ENCODE results near the gene AIF1L.
"Not testable (repeated sequence)": the region's sequence is repeated elsewhere in the genome, so short reads cannot be mapped to it uniquely, and the experiment has no call there.

Gene AIF1L

DNA sequence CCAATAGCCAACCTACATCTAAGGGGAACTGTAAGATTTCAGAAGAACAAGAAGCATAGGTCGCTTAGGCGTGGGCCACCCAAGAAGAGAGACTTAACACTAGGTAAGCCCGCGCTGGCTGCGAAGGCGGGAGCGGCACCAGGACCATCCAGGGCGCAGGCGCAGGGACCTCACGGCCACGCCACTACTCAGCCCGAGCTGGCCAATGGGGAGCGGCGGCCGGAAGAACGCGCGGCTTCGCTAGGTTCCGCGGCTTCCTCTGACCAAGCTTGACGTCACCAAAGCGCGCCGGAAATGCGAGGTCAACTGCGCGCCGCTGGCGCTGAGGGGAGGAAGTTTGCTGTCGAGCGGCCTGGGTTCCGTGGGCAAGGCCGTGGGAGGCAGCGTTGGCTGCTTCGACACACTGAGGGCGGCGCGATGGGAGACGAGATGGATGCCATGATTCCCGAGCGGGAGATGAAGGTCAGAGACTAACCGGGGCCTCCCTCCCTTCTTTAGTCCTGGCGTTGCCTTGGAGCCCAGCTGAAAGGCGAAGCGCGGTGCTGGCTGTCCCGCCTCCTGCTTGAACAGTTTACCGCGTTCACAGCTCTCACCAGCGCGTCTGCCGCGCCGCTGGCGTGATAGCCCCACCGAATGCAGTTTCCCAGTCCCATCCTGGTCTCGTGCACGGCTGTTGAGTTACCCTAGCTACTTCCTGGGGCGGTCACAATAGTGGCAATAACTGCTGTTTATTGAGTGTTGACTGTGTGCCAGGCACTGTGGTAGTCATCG is 29.1 kb downstream of the AIF1L start, which contains the start of gene NUP214:
Gene NUP214 (plus strand): TSS at position 299 of the 771 bp plus-strand sequence. CDS start 119 bp downstream, at position 418.
- peak; percentile 99 for DNase-seq

DNA sequence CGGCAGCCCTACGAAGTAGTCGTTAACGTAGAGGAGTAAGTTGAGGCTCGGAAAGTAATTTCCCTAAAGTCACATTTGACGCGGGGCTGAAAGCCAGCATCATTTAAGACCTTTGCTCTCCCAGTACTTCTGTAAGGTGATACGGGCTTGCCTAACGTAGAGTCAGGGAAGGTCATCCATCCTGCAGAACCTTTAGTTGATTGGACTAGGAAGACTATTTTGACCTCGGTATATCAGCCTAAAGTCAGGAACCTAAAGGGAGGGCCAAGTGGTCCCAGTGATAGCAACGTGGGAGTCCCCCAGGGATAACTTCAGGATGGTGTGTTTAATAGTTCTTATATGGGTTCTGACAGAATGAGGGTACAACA is 29.7 kb downstream of the AIF1L start:
- no peak for DNase-seq

DNA sequence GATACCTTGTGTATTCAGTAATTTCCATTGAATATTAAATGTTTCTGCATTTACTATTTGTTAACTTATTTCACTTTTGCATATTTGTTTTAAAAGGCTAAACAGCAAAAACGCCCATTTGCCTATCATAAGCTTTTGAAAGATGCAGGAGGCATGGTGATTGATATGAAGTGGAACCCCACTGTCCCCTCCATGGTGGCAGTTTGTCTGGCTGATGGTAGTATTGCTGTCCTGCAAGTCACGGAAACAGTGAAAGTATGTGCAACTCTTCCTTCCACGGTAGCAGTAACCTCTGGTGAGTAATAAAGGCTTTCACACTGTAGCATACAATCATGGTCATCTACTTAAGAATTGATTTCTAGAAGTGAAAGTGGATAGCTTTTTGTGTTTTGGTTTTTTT is 32.9 kb downstream of the AIF1L start:
- no peak for DNase-seq

DNA sequence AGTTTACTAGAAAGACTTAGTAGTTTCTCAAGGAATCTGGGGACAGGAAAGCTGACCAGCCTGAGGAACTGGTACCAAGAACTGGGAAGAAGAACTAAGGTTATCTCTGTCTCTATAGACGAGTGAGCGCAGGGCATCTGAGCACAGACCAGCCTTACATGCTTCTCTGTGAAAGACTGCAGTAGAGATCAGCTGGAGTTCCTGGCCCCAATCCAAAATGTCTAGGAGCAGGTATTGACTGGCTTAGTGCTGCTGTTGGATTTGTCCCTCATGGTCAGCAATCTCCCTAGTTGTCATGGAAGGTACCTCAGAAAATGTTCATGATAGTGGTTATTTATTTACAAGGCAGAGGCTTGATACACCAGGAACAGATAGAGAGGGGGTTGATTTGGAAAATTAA is 42.3 kb downstream of the AIF1L start:
- DNase-seq, result no peak

DNA sequence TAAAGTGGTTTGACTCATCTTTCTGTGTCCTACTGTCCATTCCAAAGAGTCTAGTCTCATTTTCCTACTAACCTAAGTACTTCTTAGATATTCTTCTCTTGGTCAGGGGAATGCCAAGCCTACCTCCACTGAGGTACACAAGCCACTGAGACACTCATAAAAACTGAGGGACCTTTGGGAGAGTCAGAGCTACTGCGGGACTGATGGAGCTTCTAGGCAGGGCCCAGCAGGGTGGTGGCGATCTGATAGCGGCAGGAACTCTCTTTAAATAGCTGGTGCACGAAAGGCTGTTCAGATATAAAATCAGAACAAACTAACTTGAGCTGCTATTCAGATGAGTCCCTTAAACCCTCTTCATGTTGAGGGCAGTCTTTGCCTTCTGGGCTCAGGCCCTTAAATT is 43.8 kb downstream of the AIF1L start:
- no peak for DNase-seq

DNA sequence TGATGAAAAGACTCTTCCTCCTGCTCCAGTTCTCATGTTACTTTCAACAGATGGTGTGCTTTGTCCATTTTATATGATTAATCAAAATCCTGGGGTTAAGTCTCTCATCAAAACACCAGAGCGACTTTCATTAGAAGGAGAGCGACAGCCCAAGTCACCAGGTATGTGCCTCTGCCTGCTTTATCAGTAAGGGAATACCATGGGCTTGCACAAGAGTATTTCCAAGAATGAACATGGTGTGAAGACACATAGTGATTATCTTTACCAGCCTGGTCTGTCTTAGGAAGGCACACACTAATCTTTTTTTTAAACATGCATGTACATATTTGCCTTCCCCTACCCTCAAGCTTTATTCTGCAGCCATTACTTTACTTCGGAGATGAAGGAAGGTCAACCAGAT is 44.2 kb downstream of the AIF1L start:
- DNase-seq, result no peak

DNA sequence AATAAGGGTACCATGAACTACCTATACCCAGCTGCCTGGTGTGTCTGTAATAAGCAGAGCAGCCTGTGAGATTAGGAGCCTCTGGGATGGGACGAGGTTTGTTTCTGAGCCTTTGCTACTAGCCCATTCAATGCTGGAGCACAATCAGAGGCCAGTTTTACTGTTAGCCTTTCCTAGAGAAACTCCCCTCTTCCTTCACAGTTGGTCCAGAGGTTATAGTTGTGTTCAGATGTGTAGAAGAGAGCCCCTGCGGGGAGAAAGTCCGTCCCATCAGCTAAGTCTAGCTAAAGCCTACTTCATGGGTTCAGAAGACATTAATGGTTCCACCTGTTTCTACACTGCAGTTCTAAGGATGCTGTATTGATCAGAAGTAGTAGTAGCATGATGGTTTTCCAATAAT is 45.8 kb downstream of the AIF1L start:
- no peak for DNase-seq

DNA sequence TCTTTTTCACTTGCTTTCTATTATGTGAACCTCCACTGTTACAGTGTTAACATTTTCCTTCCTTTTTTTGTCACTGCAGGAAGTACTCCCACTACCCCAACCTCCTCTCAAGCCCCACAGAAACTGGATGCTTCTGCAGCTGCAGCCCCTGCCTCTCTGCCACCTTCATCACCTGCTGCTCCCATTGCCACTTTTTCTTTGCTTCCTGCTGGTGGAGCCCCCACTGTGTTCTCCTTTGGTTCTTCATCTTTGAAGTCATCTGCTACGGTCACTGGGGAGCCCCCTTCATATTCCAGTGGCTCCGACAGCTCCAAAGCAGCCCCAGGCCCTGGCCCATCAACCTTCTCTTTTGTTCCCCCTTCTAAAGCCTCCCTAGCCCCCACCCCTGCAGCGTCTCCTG is 47.9 kb downstream of the AIF1L start:
- DNase-seq, result no peak

DNA sequence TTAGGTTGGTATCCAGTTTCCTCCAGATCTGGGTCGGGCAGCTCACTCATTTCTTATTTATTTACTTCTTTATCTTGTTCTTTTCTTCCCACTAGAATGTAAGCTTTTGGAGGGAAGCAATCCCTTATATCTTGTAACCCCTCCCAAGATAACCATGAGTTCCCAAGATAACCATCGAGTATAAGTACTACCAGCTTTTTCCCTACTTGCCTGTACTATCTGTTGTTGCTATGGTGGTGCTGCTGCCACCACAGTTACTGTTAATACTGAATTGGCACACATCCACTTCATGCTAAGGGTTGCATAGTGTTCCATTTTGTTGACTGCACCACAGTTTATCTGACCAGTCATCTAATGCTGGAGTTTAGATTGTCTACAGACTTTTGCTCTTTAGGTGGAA is 48.9 kb downstream of the AIF1L start:
- no peak for DNase-seq

DNA sequence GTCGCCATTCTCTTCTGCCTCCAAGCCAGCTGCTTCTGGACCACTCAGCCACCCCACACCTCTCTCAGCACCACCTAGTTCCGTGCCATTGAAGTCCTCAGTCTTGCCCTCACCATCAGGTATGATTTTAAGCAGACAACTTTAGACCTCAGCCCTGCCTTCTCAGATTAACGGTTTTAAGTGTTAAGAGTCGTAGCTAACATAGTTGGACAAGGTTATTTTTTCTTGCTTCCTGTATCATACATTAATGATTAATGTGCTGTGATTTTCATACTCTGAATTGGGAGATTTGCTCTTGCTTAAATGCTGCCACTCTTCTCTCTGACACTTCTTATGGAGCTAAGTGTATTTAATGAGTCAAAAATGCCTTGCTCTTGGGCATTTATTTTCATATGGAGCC is 49.9 kb downstream of the AIF1L start:
- no peak for DNase-seq

DNA sequence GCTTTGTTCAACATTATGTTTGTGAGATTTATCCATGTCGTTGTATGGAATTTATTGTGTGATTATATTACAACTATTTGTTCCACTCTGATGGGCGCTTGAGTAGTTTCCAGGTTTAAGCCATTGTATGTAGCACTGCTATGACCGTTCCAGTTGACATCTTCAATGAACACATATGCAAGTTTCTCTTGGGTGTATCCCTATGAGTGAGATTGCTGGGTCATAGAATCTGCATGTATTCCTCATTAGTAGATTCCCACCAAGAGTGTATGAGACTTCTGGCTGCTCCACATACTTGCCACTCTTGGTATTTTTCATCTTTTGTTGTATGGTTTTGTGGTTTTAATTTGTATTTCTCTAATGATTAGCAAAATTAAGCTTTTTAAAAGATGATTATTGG is 51.9 kb downstream of the AIF1L start:
- DNase-seq, result no peak

DNA sequence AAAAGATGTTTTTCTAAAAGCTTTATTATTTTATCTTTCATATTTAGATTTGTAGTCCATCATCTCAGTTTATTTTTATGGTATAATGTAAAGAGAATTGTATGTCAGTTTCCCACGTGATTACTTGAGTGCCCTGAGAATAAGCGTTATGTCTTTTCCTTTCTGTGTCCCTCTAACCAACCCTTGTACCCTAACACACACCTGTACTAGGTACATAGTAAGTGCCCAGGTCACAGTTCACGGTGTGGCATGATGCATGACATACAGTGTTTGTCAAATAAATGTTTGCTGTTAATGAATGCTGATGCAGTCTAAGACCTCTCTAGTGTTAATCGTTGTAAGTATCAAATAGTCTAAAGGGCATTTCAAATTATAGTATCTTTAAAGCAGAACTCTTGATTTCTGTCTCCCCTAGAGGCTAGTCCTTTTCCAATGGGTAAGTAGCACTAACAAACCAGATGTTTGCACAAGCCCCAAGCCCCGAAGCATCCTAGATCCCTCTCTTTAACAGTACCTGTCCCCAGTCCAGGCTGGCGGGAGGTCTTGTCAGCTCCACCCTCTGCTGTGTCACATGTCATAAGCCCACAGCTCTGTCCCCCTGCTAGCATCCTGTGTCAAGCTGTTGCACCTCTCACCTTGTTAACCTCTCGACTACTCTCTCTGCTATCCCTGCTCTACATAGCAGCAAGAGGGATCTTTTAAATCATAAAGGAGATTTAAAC is 52.8 kb downstream of the AIF1L start:
- DNase-seq, result no peak

DNA sequence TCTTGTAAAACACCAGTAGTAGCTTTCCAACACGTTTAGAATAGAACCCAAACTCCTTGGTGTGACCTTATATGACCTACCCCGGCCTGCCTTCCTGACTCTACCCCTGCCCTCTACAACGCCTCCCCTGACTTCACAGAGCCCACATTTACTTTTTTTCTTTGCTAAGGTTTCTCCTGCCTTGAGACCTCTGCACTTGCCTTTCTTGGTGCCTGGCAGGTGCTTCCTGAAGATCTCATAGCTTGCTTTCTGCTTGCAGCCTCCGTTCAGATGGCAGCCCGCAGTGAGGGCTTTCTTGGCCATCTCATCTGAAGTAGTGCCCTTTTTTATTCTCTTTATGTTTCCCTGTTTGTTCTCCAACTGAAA is 53.3 kb downstream of the AIF1L start:
- no peak for DNase-seq

DNA sequence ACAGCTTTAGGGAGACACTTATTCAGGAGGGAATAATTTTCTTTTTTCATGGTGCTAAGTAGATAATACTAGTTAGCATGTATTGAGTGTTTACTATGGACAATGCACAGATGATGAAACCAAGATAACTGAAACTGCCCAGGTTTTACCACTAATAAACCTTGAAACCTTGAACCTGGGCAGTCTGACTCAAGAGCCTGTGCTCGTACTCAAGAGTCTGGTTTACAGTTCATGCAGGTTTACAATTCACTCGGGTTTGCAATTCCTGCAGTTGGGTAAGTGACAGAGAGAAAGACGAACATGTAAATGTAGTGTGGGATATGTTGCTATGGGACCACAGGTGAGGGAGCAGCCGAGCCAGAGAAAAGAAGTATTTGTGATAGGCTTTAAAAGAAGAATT is 57.3 kb downstream of the AIF1L start:
- DNase-seq, result no peak

DNA sequence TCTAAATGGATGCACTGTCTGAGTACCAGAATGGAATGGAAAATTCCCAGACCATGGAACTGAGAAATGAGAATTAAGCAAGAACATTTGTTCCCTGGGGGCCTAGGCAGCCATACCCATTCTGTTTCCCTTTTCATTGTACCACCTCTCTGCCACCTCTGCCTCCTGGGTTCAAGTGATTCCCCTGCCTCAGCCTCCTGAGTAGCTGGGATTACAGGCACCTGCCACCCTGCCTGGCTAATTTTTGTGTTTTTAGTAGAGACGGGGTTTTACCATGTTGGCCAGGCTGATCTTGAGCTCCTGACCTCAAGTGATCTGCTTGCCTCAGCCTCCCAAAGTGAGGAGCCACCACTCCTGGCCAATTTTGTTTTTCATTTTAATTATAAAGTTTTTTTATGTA is 62.3 kb downstream of the AIF1L start:
- not testable (repeated sequence) for DNase-seq

DNA sequence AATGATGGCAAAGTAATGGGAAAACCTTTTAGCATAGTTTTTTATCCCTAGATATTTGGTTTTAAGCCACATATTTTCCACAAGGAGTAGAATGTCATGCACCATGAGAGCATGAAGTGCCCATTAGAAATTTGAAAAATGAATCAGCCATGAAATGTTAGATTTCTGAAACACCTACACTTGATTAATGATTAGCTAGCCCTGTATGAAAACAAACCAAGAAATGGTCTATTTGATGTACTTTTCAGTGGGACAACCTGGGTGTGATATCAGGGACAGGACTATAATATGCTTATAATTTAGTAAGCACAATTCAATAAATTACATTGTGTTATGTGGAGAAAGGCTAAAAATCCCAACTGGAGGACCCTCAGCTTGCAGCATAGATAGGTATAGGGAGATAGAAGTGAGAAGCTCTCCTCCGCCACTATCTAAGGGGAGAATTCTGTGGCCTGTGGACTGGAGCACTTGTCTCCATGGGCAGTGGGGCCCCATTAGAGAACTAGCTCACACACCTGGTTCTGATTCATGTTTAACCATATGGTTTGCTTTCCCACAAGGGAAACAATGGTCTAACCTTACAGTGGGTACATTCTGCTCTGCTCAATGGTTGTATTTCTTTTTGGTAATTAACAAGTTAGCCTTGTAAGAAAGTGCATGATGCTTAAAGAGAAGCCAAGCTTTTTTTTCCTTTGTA is 64.2 kb downstream of the AIF1L start:
- DNase-seq, result no peak

DNA sequence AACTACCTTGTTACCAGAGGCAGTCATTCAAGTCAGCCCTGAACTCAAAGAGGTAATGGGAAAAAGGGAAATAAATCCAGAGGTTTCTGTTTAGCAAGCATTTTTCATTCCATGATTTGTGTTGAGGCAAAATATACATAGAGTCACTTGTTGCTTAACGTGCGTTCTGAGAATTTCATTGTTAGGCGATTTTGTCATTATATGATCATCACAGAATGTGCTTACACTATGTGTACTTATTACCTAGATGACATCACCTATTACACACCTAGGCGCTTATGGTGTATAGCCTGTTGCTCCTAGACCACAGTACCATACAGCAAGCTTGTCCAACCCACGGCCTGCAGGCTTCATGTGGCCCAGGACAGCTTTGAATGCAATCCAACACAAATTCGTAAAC is 65.3 kb downstream of the AIF1L start:
- no peak for DNase-seq

DNA sequence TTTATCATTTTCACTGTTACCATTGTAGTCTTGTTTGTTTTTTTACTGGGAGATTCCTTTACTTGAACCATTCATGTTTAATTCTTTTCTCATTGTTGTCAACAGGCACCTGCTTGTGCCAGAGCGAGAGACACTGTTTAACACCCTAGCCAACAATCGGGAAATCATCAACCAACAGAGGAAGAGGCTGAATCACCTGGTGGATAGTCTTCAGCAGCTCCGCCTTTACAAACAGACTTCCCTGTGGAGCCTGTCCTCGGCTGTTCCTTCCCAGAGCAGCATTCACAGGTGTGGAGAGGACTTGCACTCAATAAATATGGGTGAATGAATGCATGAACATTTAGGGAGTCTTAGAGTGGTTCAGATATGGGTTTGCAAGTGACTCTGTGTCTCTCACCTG is 66.6 kb downstream of the AIF1L start:
- no peak for DNase-seq

DNA sequence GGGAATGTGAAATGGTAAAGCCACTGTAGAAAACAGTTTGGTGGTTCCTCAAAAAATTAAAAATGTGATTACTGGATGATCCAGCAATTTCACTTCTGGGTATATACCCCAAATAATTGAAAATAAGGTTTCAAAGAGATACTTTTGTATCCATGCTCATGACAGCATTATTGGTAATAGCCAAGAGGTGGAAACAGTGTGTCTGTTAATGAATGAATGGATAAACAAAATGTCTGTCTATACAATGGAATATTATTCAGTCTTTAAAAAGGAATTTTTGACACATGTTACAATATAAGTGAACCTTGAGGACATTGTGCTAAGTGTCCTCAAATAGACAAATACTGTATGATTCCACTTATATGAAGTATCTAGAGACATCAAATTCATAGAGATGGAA is 69.2 kb downstream of the AIF1L start:
- no peak for DNase-seq

DNA sequence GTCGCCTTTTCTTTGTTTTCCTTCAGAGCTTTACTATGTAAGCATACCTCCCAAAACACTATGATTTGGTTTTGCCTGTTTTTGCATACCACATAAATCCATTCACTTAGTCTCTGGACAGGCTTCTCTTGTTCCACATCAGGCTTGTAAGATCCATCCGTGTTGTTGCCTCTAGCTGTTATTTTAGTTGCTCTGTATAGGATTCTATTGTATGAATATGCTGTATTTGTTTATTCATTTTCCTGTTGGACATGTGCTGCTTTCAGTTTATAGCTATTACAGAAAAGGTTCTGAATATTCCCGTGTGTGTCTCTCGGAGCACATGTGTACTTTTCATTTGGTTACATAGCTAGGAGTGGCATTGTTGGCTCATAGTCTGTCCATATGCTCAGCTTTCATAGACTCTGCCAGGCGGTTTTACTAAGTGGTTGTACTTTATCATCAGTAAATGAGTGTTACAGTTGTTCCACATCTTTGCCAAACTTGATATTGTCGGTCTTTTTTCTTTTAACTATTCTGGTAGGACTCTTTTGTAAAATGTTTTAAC is 70.9 kb downstream of the AIF1L start:
- no peak for DNase-seq

DNA sequence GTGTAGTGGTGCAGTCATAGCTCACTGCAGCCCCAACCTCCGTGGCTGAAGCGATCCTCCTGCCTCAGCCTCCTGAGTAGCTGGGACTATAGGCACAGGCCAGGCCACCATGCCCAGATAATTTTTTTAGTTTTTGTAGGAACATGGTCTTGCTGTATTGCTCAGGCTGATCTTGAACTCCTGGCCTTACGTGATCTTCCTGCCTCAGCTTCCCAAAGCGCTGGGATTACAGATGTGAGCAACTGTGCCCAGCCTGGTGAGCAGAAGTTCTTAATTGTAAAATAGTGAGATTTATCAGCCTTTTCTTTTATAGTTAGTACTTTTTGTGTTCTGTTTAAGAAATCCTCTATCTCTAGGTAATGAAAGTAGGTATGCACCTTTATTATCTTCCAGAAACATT is 71.6 kb downstream of the AIF1L start:
- no peak for DNase-seq

DNA sequence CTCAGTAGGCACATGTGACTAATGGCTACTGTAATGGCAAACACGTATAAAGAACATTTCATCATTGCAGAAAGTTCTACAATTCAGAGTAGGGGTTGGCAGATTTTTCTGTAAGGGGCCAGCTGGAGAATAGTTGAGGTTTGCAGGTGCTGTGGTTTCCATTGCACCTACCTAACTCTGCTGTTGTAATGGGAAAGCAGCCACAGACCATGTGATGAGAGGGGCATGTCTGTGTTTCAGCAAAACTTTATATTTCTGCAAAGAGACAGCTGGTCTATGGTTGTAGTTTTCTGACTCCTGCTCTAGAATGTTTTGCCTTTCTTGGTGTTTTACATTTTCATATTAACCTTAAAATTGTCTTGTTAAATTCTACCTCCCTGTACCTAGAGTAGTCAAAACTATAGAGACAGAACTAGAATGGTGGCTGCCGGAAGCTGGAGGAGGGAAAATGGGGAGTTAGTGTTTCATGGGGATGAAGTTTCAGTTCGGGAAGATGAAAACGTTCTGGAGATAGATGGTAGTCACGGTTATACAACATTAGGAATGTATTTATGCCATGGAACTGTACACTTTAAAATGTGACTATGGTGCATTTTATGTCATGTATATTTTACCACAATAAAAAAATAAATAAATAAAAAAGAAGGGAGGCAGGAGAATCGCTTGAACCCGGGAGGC is 73.4 kb downstream of the AIF1L start:
- DNase-seq, result no peak
